K562 treated with DMSO at 1 percent for 4 hours (cell line): ENCODE data around the gene COPG2. TPM values are rescaled to one million over a fixed set of nuclear protein-coding genes. Genes with fewer than 3 reads are reported as not detected.

ENCODE experiments used
- total RNA-seq: library from RNA; unstranded; fragments of 300-600 nt; gene quantifications from 2 replicates; pipeline ENCODE4 v1.2.3, GENCODE V29; 2022; ENCODE audit not compliant: insufficient read depth

The COPG2 gene, protein sequence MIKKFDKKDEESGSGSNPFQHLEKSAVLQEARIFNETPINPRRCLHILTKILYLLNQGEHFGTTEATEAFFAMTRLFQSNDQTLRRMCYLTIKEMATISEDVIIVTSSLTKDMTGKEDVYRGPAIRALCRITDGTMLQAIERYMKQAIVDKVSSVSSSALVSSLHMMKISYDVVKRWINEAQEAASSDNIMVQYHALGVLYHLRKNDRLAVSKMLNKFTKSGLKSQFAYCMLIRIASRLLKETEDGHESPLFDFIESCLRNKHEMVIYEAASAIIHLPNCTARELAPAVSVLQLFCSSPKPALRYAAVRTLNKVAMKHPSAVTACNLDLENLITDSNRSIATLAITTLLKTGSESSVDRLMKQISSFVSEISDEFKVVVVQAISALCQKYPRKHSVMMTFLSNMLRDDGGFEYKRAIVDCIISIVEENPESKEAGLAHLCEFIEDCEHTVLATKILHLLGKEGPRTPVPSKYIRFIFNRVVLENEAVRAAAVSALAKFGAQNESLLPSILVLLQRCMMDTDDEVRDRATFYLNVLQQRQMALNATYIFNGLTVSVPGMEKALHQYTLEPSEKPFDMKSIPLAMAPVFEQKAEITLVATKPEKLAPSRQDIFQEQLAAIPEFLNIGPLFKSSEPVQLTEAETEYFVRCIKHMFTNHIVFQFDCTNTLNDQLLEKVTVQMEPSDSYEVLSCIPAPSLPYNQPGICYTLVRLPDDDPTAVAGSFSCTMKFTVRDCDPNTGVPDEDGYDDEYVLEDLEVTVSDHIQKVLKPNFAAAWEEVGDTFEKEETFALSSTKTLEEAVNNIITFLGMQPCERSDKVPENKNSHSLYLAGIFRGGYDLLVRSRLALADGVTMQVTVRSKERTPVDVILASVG
- 23.2 and 25.3 TPM in 2 replicates for total RNA-seq

DNA sequence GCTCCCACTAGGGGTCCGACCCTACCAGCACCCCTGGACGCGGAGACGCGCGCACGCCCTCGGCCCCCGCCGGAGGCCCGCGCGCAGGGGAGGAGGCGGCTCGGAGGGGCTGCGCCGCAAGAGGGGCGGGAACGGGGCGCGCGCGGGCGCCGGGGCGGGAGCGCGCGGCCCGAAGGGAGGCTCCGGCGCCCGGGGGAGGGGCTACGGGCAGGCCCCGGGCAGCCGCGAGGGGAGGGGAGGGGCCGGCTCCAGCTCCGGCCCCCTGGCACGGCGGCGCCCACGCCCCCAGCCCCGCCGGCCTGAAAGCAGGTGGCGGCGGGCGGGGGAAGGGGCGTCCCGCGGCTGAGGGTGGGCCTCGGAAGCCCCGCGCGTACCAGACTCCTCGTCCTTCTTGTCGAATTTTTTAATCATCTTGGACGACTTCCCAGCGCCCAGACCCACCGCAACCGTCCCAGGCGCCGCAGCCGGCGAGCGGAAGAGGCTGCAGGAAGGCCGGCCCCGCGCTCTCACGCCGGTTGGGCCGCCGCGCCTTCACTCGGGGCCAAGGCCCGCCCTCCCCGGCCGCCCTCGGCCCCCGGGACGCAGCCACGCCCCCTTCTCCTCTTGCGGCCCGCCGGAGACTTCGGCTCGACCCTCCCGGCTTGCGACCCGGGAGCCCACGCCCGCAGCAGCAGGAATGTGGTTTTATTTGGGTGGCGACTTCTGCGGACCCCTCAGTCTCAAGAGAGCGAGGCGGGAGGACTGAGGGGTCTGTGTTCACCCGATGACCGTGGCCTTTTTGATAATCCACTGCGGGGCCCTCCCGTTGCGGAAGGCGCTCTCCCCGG, at the start of gene COPG2:
COPG2 (minus strand) TSS at position 491 of the 827 bp plus-strand sequence; CDS start at position 411, 80 bp downstream.

DNA sequence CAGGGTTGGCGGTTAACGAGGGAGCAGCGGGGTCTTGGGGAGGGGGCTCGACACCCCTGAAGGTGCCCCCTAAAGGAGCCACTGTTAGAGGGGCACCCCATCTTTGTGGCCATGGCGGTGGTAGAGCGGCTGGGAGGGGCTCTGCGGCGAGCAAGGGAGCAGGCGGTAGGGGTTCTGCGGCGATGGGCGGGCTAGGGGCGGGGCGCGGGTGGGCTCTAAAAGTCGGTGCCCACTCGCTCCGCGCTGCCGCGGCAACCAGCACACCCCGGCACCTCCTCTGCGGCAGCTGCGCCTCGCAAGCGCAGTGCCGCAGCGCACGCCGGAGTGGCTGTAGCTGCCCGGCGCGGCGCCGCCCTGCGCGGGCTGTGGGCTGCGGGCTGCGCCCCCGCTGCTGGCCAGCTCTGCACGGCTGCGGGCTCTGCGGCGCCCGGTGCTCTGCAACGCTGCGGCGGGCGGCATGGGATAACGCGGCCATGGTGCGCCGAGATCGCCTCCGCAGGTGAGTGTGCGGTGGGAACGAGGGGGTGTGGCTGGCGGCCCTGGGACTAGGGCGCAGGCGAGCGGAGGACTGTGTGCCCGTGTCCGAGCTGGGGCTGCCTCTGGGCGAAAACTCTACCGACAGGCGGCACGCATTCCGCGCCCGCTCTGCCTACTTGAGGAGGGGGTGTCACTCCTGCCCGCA, 176.6 kb downstream of the COPG2 start, which contains the start of gene MEST:
MEST (plus strand) TSS at position 245 of the 682 bp plus-strand sequence; CDS start at position 474, 229 bp downstream.

Other genes with a start within 250 kb of the COPG2 start
- gene CEP41, start 227.7 kb downstream of the COPG2 start, total RNA-seq: 2.2 and 3.8 TPM in 2 replicates
- 0.33 TPM in 1 of 2 replicates, not detected in the other for gene MEST, start 176.7 kb downstream of the COPG2 start, total RNA-seq
- not detected in 2 replicates for gene TSGA13, start 17.8 kb upstream of the COPG2 start, total RNA-seq
- not detected in 2 replicates for gene KLF14, start 65.5 kb upstream of the COPG2 start, total RNA-seq